Measurements from ENCODE around the gene TMEM92.

GRCh38 chr17:50280801-50281441 is 6.7 kb downstream of the TMEM92 start:
- TF ChIP-seq PATZ1 (CRISPR knock-in tag; IDR thresholded peaks at IDR 0.05; ENCODE audit: borderline replicate concordance) = no peak
- TF ChIP-seq POU6F1 (CRISPR knock-in tag; IDR thresholded peaks at IDR 0.05; ENCODE audit: borderline replicate concordance, low read depth) = no peak
- TF ChIP-seq ZNF70 (CRISPR knock-in tag; IDR thresholded peaks at IDR 0.05) = no peak
- no peak for TF ChIP-seq CSDC2 (CRISPR knock-in tag; IDR thresholded peaks at IDR 0.05)
- TF ChIP-seq ARNTL (CRISPR knock-in tag; IDR thresholded peaks at IDR 0.05; ENCODE audit: borderline replicate concordance, low read depth) = no peak
- no peak for TF ChIP-seq TOX (CRISPR knock-in tag; IDR thresholded peaks at IDR 0.05; ENCODE audit: borderline replicate concordance)
- TF ChIP-seq ZC3H10 (CRISPR knock-in tag; IDR thresholded peaks at IDR 0.05) = no peak
- no peak for TF ChIP-seq PPARA (CRISPR knock-in tag; IDR thresholded peaks at IDR 0.05; ENCODE audit: borderline replicate concordance)
- TF ChIP-seq ESRRG (CRISPR knock-in tag; IDR thresholded peaks at IDR 0.05) = no peak
- no peak for TF ChIP-seq SNAI2 (CRISPR knock-in tag; IDR thresholded peaks at IDR 0.05)
- TF ChIP-seq RARB (CRISPR knock-in tag; IDR thresholded peaks at IDR 0.05) = no peak
- TF ChIP-seq ZNF8 (CRISPR knock-in tag; IDR thresholded peaks at IDR 0.05) = no peak

Data from SK-N-SH treated with all-trans-retinoic acid at 6 μM for 48 hours (cell line).